CD4-positive, alpha-beta T cell treated with Interleukin-17A for 4 hours (primary cell): Measurements from ENCODE around the gene AVP.

Source experiments
- DNase-seq: peaks from one replicate; pipeline ENCODE4 v3.0.0-alpha.2; 2020; ENCODE audit warnings: mixed read lengths

The AVP gene

DNA sequence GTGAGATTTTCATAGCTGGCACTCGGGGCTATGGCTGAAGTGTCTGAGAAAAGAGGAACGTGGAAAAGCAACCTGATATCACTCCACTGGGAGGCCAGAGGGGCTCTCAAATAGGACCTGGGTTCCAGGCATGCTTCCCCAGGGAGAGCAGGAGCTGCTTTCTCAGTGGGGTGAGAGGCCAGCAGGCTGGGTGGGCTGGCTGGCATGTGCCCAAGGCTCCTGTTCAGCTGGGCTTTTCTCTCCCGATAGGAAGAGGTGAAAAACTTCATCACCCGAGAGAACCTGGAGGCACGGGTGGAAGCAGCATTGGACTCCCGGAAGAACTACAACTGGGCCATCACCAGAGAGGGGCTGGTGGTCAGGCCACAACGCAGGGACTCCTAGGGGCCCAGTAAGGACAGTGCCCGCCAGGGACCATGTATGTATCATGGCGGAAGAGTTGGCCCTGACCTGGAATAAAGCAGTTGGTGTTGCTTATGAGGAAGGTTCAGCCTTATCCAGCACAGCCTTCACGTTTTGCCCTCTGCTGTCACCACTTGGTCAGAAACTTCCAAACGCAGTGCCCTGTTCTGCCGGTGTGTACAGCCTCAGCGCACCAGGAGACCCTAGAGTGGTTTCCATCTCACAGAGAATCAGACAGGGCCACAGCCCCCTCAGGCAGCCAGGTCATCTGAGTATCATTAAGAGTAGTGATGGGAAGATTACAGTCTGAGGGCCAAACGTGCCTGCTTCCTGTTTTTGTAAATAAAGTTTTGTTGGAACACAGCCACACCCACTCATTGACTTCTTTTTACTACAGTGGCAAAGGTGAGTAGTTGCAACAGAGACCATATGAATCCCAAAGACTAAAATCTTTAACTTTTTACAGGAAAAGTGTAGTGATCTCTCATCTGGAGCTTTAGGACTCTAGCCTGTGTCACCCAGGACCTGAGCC, 36.8 kb downstream of the AVP start:
- DNase-seq, result no peak

GRCh38 chr20:3046677-3047462, 37.7 kb downstream of the AVP start:
- DNase-seq, result no peak

DNA sequence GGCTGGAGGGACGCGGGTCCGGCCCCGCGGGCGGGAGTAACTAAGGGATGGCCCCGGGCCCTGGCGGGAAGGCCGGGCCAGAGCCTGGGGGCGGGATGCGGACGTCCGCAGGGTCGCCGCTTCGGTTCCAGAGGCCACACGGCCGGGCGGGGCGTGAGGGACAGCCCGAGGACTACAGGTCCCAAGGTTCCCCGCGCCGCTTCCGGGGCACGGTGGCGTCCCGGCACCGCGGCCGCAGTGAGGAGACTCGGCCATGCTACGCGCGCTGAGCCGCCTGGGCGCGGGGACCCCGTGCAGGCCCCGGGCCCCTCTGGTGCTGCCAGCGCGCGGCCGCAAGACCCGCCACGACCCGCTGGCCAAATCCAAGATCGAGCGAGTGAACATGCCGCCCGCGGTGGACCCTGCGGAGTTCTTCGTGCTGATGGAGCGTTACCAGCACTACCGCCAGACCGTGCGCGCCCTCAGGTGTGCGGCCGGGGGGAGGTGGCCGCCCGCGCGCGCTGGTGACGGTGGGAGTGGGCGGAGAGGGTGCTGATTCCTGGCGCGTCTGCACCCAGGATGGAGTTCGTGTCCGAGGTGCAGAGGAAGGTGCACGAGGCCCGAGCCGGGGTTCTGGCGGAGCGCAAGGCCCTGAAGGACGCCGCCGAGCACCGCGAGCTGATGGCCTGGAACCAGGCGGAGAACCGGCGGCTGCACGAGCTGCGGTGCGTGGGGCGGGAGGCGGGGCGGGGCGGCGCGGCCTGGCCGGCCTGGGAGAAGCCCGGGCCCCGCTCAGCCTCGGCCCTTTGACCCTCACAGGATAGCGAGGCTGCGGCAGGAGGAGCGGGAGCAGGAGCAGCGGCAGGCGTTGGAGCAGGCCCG, 38.5 kb downstream of the AVP start, which contains the start of gene MRPS26:
TSS of gene MRPS26 (plus strand) at position 237 of the 861 bp plus-strand sequence. CDS start at position 254, 17 bp downstream.
- peak; percentile 87 for DNase-seq

DNA sequence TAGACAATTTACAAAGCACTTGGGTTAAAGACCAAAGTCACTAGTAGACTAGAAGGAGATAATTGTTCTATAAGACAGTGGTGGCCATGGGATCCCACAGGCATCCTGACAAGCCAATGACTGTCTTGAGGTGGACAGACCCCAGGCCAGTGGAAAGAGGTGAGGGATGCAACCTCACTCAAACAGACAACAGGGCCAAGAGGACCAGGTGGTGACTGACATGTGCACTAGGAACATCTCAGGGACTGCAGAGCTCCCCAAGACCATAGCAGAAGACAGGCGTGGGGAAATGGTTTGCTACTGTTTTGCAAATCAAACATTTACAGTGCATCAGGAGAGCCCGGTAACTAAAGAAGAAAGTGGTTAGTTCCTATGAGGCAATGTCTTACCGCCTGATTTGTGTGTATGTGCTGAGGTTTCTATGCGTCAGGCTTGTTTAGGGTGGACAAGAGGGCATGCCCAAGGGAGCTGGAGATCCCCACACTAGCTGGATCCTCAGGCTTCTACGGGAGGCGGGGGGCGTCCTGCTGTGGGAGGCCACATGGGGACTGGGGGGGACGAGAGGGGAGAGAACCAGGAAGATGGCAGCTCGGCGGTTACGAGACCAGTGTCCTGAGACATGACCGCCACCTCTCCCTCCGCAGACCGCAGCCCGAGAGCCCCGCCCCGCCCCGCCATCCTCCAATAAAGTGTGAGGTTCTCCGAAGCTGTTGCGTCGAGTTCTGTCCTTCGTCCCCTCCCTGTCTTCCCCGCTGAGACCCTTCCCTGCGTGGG, 39.3 kb downstream of the AVP start:
- peak; percentile 65 for DNase-seq

GRCh38 chr20:3044336-3044965, 40.1 kb downstream of the AVP start:
- no peak for DNase-seq

GRCh38 chr20:3043322-3043721, 41.2 kb downstream of the AVP start, which contains the start of gene GNRH2:
GNRH2 (plus strand) TSS chr20:3043622; CDS start chr20:3044415, 793 bp downstream.
- no peak for DNase-seq

DNA sequence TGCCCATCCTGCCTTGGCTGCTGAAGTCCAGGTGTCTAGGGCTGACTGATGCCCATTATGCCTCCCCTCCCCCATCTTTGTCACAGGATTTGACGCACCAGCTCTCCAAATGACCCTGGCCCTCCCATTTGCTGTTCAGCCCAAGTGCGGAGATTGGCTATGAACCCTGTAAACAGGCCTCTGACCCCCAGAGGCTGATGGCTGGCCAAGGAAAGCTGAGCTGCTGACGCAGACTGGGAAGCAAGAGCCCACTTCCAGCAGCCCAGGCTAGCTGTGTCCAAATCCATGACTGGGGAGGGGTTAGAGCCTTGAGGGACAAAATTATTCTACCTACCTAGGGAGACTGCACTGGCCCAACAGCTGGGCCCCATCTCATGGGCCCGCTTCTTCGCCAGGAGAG, 41.9 kb downstream of the AVP start:
- no peak for DNase-seq

DNA sequence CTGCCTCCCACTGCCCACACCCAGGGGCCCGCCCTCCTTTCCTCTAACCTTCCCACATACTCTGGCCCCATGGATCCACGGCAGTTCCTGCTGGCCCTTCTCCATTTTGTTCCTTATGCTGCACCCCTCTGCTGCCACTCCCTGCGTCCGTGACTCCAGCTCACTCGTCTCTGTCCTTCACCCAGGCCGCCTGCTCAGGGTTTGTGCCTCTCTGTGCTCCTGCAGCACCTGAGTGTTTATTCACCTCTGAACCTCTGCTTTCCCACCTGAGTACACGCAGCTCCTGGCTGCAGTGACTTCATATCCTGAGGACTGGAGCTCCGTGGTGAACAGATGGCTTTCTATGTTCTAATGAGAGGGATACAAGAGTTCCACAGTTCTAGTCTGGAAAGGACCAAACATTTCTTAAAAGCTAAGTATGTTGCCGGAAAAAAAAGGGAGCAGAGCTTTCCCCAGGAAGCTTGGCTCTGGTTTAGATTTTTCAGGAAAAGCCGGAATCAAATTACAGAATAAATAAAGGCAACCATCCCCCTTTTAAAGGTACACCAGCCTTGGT, 42.6 kb downstream of the AVP start:
- no peak for DNase-seq

DNA sequence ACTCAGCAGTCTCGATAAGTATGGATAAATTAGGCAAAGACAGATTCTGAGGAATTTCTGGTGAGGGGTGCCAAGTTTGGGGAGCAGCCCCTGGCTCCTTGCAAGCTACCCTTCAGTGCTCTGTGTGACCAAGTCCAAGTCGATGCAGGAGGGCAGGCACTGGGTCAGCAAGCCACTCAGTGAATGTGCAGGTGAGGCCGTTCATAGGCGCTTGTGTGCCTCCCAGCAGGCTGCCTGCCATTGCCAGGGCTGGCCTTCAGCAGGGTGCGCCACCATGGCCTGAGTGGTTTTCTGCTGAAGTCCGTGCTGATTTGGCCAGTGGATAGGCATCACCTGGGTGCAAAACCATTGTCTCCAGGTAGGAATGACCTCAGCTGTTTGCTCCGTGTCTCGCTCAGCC, 44.4 kb downstream of the AVP start:
- no peak for DNase-seq

GRCh38 chr20:3039426-3039825, 45.1 kb downstream of the AVP start:
- no peak for DNase-seq

DNA sequence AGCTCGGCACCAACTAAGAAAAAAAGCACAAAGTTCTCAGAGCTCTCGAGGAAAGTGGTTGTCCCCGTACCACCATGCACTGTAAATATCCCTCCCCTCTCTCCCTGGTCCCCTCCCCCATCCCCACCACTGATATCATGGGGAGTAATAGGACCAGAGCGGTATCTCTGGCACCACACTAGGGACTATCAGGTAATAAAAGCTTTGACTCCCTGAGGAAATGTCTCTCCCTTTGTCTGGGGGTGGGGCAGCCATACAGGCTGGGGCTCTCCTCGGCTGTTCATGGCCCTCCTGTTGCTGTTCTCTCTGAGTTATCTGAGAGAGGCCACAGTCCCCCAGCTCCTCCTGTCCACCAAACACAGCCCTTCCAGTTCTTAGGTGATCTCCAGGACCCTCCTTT, 46.1 kb downstream of the AVP start:
- DNase-seq, result no peak

- DNase-seq, result no peak
Observed at GRCh38 chr20:3037654-3038053, 46.9 kb downstream of the AVP start.

- DNase-seq, result no peak
Observed at GRCh38 chr20:3032624-3033023, 51.9 kb downstream of the AVP start.
